KBM-7 (cell line): Measurements from ENCODE around the gene FHIP1B.

Source experiments
- DNase-seq: peaks from one replicate; pipeline ENCODE4 v3.0.0-alpha.2; 2015
- in situ Hi-C: fragments of 300-500 bp; cut with MboI; formaldehyde crosslinking; loops from 2 replicates; pipeline ENCODE4 v1.14.3; 2020; ENCODE audit warnings: low sequenced_read_pairs, low pct_unique_long_range_greater_than_20kb, mixed read lengths

Gene FHIP1B

DNA sequence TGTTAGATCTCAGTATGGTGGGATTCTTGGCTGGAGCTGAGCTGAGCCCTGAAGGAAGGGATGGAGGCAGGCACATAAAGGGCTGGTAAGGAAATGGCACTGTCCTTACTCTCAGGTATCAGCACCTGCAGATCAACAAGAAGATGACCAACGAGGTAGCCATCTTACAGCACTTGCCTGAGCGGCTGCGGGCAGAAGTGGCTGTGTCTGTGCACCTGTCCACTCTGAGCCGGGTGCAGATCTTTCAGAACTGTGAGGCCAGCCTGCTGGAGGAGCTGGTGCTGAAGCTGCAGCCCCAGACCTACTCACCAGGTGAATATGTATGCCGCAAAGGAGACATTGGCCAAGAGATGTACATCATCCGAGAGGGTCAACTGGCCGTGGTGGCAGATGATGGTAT lies 6.9 kb upstream of the FHIP1B start:
- DNase-seq = no peak
- in situ Hi-C loops = no loop called here

DNA sequence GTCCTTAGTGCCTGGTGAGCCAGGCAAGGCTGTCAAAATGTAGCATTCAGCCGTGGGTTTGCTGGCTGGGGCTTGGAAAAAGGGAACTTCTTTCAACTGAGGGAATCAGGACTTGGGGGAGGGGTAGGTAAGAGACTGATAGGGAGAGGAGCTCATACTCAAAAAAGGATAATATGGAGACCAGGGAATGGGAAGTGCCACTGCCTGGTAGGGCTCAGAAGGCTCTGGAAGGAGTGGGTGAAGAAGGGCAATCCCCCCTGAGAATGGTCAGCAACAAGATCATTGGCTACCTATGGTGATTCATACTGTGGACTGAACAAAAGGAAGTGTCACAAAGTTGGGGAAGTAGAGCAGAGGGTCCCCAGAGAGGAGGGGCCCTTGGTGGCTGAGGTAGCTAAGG lies 6.3 kb upstream of the FHIP1B start:
- peak; percentile 61 for DNase-seq
- in situ Hi-C loops = no loop called here

DNA sequence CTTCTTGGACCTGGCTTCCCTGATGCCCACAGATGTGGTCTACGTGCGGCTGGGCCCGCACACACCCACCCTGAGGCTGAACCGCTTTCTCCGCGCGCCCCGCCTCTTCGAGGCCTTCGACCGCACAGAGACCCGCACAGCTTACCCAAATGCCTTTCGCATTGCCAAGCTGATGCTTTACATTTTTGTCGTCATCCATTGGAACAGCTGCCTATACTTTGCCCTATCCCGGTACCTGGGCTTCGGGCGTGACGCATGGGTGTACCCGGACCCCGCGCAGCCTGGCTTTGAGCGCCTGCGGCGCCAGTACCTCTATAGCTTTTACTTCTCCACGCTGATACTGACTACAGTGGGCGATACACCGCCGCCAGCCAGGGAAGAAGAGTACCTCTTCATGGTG lies 5.7 kb upstream of the FHIP1B start:
- DNase-seq = no peak
- in situ Hi-C loops = no loop called here

DNA sequence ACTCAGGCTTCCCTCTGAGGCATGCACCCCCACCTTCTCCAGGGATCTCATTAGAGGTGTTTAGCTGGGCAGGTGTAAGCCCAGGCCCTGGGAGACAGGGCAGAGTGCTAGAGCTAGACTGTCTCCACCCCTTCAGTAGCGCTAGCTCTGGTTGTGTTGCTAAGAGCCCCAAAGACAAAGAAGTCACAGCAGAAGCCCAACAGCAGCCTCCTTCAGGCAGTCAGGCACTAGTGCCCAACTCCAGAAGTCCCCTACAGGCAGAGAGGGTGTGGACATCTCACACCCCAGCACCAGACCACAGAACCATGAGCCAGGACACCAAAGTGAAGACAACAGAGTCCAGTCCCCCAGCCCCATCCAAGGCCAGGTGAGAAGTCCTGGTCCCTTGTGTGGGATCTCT lies 4.5 kb upstream of the FHIP1B start, which contains the start of gene CNGA4:
TSS of gene CNGA4 (plus strand) at position 188 of the 400 bp plus-strand sequence. CDS start at position 306, 118 bp downstream.
- no peak for DNase-seq
- in situ Hi-C loops = no loop called here

DNA sequence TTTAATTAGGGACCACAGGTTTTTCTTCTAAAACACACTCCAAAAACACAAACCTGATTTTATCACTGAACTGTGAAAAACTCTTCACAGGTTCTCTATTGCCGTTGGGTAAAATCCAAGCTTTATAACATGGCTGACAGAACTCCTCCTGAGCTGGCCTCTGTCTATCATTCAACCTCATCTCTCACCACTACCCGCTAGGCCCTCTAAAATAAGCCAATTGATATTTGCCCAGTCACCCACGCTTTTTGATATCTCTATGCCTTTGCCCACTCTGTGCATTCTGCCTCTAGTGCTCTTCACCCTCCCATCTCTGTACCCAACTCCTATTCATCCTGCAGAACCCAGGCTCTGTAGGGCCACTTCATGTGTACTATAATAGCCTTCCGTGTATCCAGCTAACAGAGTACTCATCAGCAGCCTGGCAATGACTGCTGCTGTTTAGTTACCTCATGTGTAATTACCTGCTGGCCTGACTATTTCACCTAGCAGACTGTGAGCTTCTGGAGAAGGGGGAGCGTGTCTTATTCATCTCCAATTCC lies 3.4 kb upstream of the FHIP1B start:
- in situ Hi-C loops = no loop called here
- DNase-seq = no peak

DNA sequence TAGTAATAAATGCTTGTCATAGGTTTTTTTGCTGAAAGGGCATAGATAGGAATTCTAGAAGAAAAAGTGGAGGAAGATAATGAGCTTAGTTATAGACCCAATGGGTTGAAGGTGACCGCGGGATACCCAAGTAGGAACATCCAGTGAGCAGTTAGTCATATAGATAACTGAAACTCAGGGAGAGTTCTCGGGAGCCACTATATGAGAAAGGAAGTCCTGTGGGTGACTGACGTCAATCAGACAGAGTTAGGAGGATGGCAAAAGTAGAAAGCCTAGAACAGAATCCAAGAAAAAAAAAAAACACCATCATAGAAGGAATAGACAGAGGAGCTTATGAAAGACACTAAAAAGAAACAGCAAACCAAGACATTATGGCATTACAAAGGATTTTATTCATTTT lies 2.8 kb upstream of the FHIP1B start:
- in situ Hi-C loops = no loop called here
- DNase-seq = no peak

DNA sequence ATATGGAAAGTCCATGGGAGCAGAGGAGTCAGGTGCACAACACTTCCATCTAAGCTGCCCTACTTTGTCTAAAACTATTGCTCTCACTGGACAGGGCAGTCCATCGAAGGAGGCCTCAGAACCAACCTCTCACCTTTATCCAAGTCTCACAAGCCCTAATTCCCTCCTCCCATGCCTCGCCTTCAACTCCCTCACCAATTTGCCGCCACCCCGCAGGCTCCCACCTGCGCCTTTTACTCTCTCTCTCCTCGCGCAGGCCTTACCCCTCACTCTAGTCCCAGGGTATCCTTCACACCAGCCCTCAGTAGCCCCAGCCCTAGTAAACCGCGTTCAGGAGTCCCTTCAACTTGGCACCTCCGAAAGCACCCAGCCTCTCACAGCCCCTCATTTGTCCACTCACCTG lies 451 bp downstream of the FHIP1B start:
- in situ Hi-C loops = no loop called here
- peak; percentile 13 for DNase-seq

DNA sequence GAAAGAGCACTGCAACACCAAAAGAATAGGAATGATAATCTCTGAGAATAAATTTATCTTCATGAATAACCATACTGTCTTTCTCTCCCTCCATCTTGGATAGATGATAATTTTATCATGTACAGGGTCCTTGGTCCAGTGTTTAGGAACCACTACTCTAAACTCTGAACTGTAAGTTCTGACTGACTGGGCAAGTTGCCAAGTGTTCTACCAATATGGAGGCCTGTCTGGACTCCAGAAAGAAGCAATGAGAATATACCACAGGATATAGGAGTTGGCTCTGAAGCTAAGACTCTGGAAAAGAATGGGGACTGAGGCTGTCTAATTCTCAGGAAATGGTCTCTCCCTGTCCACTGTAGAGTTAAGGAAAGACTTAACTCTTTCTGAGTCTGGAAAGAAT lies 1.5 kb downstream of the FHIP1B start:
- no peak for DNase-seq
- in situ Hi-C loops = no loop called here

DNA sequence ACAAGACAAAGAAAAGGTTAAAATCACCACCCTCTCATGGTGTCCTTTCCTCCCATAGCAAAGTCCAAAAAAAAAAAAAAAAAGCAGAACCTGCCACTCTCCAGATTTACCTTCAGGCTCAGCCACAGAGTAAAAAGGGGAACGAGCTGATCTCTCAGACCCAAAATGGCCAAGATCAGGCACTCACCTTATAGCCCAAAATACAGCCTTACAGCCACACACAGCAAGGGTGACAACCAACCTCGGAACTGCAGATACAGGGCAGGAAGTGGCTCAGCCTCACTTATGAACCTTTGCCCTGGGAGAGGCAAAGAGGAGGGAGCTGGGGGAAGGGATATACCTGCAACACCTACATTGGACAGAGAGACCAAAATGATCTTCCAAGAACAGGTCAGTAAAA lies 4.5 kb downstream of the FHIP1B start:
- in situ Hi-C loops = no loop called here
- peak; percentile 51 for DNase-seq

DNA sequence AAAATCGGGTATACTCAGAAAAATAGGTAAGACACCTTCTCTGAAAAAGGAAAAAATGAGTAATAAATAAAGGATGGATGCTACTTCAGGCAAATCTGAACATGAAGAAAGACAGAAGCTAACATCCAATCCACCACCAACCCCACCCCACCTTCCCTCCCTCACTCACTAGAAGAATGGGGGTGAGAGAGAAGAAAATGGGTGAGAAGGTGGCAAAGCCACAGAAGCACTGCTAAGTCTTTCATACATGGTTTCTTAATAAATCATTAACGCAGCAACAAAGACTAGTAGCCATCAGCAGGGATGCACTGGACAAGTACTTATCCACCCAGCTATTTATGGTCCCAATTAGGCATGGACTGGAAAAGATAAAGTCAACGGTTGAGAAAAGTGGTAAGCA lies 5.9 kb downstream of the FHIP1B start:
- no peak for DNase-seq
- in situ Hi-C loops = no loop called here

DNA sequence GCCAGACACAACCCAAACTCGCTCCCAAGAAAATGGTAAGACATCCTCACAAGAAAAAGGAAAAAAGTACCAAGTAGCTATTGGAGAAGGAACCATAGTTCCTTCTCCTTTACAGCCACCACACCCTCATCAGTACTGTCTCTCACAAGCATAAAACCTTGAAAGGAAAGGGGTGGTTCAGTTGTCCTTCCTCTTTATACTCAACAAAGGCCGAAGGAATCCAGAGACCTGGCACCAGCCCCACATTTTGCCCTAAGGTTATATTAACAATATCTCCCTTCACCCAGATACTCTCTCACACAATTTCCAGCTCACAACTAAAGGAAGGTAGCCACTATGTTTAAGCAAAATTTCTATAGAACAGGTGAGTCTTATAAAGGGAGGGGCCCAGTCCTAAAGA lies 8.5 kb downstream of the FHIP1B start:
- in situ Hi-C loops = no loop called here

DNA sequence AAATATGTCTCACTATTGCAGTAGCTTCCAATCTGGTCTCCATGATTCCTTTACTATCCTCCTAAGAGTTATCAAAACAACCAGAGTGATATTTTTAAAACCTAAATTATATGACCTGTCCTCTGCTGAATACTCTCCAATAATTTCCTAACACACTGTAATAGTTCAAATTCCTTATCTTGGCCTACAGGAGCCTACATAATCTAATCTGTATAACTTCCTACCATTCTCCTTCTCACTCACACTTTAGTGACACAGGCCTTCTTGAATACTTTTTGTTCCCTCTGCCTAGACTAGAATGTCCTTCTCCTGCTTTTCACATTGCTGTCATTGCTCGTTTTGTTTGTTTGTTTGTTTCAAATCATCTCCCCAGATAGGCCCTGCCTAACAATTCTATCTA lies 9.4 kb downstream of the FHIP1B start:
- in situ Hi-C loops = no loop called here
- DNase-seq = no peak

More for the DNA sequence above, 8.5 kb downstream of the FHIP1B start:
- DNase-seq = peak; percentile 54

DNA sequence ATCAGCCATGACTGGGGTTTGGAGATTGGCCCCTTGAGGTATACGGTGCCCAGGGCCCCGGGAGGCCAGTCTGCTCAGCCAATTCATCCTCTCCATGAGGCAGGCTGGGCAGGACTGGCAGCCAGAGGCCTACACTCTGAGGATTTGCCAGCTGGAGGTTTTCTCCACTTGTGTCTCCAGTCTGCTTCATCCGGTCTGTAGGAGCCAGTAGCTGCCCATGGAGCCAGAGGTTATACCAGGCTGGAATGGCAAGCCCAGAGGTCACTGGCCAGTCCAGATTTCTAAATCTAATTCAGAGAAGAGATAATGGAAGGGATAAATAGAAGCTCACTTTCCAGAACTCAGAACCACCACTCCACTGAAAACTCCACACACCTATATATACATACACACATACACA lies 10.0 kb downstream of the FHIP1B start:
- in situ Hi-C loops = no loop called here
- no peak for DNase-seq

DNA sequence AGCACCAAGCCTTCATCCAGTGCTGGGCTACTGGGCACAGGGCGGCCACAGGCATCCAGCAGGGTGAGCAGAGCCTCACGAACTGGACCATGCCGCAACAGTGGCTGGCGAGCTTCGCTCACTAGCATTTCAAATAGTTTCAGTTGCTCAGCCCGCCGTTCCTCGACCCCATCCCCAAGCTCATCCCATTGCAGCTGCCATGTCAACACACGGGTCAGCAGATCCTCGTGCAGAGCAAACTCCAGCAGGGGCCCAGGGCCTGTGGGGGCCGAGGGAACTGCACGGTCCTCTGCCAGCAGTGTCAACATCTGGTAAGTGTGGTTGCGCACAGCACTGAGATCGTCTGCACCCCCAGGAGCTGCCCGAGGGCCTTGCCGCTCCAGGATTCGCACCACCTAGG lies 10.6 kb downstream of the FHIP1B start:
- no peak for DNase-seq
- in situ Hi-C loops = no loop called here

DNA sequence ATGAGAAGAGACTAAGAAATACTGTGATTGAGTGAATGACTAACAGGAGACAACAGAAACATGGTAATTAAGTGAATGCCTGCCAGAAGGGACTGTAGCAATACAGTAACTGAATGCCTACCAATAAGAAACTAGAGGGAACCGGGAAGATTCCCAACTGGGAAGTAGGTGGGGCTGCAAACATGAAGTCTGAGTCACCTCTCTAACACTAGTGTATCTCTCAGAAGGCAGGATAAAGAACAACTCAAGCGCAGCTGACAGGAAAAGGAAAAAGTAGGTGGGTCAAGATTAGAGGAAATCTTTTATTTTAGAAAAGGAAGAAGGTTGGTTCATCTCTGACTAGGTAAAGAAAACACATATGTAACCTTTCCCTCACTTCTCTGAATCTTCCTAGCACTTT lies 15.1 kb downstream of the FHIP1B start:
- in situ Hi-C loops = no loop called here
- no peak for DNase-seq

DNA sequence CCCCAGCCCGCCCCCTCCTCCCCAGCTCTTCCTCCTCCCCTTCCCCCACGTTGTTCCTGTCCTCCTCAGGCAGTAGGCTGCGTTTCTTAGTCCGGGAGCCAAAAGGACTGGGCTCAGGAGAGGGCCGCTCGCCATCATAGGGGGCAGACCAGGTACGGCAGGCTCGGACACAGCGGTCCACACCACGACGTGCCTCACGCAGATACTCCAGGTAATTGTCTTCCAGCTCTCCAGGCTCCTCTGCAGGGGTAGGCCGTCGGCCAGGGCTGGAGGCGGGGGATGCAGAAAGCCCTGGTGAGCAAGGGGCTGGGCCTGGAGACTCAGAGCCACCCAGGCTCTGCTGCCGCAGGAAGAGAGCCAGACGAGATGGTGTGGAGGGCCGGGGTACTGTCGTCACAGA lies 16.7 kb downstream of the FHIP1B start:
- no peak for DNase-seq
- in situ Hi-C loops = no loop called here

DNA sequence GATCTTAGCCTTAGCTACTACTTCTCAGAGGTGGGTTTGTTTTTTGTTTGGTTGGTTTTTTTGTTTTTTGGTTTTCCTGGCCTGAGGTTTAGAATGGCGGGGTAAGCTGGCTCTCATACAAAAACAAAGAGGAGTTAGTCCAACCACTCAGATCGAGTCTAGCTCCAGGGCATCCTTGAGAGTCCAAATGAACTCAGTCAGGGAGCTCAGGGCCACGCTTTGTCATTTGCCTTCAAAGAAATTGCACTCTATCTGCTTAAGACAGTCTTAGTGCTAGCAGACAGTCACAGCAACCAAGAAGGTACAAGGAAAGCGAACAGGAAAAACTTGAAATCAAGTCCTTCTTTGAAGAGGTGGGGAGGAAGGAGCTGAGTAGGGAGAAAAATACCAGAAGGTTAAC lies 17.9 kb downstream of the FHIP1B start:
- no peak for DNase-seq
- in situ Hi-C loops = no loop called here

DNA sequence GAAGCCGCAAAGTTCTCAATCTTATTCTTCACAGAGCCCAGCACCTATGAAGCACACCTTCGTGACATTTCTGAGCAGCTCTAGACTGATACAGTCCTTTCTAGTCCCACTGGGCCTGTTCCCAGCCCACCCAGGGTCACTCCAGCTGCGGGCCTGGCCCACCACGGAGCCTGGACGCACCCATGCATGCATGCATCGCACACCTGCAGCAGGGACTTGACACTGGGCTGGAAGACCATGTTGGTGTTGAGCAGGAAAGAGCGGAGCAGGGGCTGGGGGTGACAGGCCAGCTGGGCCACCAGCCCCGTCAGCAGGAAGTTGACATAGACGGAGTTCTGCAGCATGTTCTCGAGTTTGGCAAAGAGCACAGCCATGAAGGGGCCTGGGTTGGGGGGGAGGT lies 19.9 kb downstream of the FHIP1B start:
- in situ Hi-C loops = no loop called here
- DNase-seq = no peak

DNA sequence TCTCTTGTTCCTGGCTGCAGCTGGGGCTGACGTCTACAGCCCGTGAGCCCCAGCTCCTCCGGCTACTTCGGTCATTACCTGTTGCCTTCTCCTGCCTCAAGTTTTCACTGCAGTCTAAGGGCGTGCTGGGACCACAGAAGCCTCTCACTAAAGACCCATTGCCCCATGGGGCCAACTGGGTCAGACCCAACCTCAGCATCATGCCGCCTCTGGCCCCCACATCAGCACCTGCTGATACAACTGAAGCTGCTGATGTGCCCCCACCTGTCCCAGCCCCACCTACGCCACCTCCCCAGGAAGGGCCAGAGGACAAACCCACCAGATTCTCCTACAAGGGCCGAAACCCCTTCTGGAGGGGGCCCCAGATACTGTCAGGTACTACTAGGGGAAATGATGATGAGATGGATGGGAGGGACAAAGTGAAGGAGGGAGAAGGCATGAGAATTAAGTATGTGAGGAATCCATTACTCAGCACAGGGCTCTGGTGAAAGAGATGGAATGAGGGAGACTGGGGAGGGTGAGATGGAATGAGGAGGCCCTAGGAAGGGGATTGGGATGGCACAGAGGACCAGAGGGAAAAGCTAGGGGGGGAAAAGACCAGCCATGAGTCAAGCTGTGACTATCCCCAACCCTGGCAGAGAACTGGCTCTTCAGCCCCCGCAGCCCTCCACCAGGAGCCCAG lies 24.0 kb downstream of the FHIP1B start:
- in situ Hi-C loops = no loop called here
- DNase-seq = no peak

DNA sequence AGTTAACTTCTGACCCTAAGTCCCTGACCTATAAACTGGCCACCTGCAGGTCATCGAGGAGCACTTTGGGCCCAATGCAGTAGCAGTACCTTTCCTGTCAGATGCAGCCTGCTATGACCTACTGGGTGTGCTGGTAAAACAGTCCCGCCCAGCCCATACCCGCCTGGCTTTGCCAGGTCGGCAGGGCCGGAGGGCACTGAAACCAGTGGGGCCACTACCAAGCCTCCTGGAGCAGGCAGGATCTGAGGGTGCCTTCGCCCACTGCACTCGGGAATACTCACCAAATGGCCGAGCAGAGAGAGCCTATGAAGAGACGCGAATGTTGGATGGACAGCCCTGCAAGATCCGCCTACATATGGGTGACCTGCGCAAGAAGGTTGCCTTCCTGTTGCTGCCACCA lies 24.6 kb downstream of the FHIP1B start:
- no peak for DNase-seq
- in situ Hi-C loops = no loop called here

DNA sequence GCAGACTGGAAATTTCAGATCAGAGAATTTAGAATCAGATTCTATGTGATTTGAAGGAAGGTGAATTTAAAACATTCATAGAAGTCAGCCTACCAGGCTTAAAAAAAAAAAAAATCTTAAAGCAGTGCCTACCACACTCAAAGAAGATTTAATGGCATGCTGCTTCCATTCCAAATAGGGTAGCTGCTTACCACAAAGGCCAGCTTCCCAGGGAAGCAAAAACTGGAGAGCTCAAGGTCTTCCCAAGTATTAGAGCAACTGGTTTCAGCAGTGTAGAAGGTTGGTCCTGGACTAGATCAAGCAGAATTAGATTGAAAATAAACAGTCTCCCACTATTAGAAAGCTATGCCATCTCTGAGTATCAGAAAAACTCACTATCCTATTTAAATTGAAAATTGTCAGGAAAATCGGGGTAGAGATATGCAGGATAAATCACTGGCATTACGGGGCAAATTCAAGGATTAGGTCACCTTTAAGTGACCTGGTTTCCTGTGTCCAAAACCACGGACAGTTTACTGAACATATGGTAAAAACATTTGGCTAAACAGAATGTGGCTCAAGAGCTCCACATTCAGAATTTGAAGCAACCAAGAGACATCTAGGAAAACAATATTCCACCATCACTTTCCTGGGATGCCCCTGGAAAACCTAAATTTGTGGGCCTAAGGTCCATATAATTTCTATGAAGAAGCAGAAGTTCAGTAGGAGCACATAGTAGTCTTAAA lies 27.8 kb downstream of the FHIP1B start:
- no peak for DNase-seq
- in situ Hi-C loops = no loop called here
